Stimulated activated naive CD8-positive, alpha-beta T cell treated with anti-CD3 and anti-CD28 coated beads, Interleukin-15, amount 100 ng/mL, for 72 hours (primary cell): ENCODE data around the gene CEP41.

Experiments
- ATAC-seq: fragments of 150-1000 bp; cut with Tn5 transposase; 2 replicates; pipeline ENCODE4 v1.10.0; 2021; ENCODE audit warnings: mild to moderate bottlenecking, moderate library complexity
- DNase-seq, 2 donors: peaks; one replicate each; pipeline ENCODE4 v3.0.0; 2021 to 2022
- H3K27ac Mint-ChIP-seq, 2 donors: one replicate each; pipeline ENCODE4 v1.8.0; 2022; ENCODE audit warnings: mild to moderate bottlenecking in 2 of 2, mixed read lengths in 2 of 2, moderate library complexity in 2 of 2
- H3K27me3 Mint-ChIP-seq: one replicate; pipeline ENCODE4 v1.8.0; 2022; ENCODE audit warnings: mixed read lengths
- H3K4me1 Mint-ChIP-seq: one replicate; pipeline ENCODE4 v1.8.0; 2022; ENCODE audit warnings: mild to moderate bottlenecking, mixed read lengths
- H3K4me3 Mint-ChIP-seq, 2 donors: one replicate each; pipeline ENCODE4 v1.8.0; 2022; ENCODE audit warnings: mild to moderate bottlenecking in 2 of 2, mixed read lengths in 2 of 2, moderate library complexity in 1 of 2
- H3K9me3 Mint-ChIP-seq, 2 donors: one replicate each; pipeline ENCODE4 v1.8.0; 2022; ENCODE audit warnings: mixed read lengths in 2 of 2

Gene CEP41

DNA sequence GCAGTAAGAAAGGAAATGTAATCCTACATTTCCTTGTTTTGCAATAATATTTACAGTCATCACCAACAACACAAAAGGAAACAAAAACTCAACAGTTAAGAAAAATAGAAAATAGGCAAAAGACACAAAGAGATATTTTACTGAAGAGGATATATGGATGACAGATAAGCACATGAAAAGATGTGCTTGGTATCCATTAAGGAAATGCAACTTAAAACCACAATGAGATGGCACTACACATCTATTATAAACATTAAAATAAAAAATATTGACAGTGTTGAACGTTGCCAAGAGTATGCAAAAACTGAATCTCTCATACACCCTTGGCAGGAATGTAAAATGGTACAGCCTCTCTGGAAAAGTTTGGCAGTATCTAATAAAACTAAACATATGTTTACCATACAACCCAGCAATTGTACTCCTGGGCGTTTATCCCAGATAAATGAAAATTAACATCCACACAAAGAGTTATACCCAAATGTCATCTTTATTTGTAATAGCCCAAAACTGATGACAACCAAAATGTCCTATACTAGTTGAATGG, 5.4 kb downstream of the CEP41 start:
- ATAC-seq (no peak), DNase-seq (no peak)
- Mint-ChIP-seq H3K9me3 (peaks cover 0 to under 1% of the 10 kb centered on the region in 2 donors), H3K4me3 (no peak overlapping the region), H3K4me1 (peaks cover 54% of the 10 kb centered on the region), H3K27ac (peak overlapping the region in 1 of 2 donors; percentile 20), H3K27me3 (no peaks in the 10 kb centered on the region)

DNA sequence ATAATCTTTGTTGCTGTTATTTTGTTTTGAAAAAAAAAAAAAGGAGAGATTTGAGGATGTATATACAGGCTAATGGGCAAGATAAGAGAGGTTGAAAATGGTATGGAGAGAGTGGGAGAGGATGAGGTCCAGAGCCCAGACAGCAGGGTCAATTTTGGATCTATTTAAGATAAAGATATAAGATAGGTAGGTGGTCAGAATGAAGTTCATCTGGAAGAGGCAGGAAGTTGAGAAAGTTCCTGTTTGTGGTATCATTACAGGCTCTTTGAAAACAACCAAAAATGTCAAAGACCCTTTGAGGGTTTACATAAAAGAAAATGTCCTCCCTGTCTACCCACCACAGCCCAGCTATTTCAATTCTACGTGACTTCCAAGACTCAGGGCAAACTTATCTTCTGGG, 7.5 kb downstream of the CEP41 start:
- peaks cover 33% of the 10 kb centered on the region for H3K4me1 Mint-ChIP-seq
- no peak for ATAC-seq
- H3K27ac Mint-ChIP-seq = no peak overlapping the region
- no peak overlapping the region for H3K4me3 Mint-ChIP-seq
- no peaks in the 10 kb centered on the region for H3K27me3 Mint-ChIP-seq
- no peaks in the 10 kb centered on the region for H3K9me3 Mint-ChIP-seq
- no peak for DNase-seq

DNA sequence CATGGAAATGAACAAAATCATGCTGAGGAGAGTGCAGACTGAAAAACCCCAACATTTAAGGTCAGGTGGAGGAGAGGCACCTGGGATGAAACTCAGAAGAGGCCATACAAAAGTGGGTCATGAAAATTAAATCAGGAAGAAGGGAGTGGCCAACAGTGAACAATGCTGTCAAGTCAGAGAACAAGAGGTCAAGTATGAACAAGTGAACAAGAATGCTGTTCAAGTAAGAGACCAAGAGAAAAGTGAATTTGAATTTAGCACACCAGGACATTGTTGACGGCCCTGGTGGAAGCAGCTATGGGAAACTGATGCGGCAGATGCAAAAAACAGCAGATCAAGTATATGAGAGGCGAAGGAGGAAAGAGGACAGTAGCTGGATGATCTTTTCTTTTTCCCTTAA, 7.9 kb downstream of the CEP41 start:
- no peak overlapping the region for H3K27ac Mint-ChIP-seq
- no peak overlapping the region for H3K4me3 Mint-ChIP-seq
- H3K4me1 Mint-ChIP-seq = peaks cover 29% of the 10 kb centered on the region
- no peak for DNase-seq
- no peak for ATAC-seq
- H3K27me3 Mint-ChIP-seq = no peaks in the 10 kb centered on the region
- H3K9me3 Mint-ChIP-seq = no peaks in the 10 kb centered on the region

DNA sequence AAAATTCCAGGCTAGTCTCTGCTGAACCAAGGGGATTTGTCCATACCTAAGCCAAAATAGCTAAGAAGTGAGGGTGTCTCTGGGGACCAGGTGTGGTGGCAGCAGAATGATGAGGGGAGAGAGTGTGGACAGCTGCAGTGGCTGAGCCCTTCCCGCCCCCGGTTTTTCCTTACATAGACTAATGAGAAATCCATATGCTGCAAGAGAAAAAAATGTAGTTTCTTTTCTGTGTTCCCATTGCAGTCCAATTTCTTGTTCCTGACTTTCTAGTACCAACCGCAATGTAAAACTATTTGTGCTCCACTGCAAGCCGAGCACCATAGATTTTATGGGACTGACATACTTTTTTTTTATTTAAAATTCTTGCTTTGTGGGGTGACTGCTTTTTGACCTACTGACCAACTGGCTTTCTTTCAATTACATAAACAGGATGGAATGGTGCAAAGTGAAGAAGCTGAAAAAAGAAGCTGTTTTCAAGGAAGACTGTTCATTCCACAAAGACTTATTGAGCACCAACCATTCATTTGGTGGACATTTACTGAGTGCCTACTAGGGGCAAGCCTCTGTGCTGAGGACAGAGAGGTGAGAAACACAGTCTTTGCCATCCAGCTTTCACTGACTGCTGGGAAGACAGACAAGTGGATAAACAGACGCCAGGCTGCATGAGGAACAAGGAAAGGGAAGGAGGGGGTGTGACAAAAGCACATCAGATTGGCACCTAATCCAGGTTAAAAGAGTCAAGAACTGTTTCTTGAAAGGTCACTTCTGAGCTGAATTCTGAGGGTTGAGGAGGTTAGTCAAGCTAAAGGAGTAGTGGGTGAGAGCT, 9.8 kb downstream of the CEP41 start:
- DNase-seq (no peak), ATAC-seq (no peak)
- Mint-ChIP-seq H3K4me3 (no peak overlapping the region), H3K9me3 (no peaks in the 10 kb centered on the region), H3K27ac (no peak overlapping the region), H3K27me3 (no peaks in the 10 kb centered on the region), H3K4me1 (peaks cover 29% of the 10 kb centered on the region)

DNA sequence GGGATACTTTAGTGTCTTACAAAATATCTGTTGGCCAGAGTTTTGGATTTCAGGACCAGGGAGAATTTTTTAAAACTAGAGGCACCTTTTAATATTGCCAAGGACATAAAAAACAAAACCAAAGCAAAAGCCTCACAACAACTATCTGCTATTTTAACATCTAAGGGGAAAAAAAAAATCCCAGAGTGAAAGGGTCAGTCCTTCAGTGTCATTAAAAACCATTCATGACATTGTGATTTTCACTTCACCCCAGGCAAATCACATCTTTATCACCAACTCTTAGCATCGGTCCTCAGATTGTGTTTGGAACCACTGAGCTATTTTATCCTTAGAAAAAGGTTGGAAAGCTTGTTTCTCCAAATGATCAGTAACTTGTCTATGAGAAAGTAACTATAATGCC, 10.7 kb downstream of the CEP41 start:
- H3K4me1 Mint-ChIP-seq = peaks cover 31% of the 10 kb centered on the region
- H3K27me3 Mint-ChIP-seq = no peaks in the 10 kb centered on the region
- no peak for DNase-seq
- no peak overlapping the region for H3K4me3 Mint-ChIP-seq
- H3K9me3 Mint-ChIP-seq = no peaks in the 10 kb centered on the region
- H3K27ac Mint-ChIP-seq = no peak overlapping the region
- ATAC-seq = no peak

DNA sequence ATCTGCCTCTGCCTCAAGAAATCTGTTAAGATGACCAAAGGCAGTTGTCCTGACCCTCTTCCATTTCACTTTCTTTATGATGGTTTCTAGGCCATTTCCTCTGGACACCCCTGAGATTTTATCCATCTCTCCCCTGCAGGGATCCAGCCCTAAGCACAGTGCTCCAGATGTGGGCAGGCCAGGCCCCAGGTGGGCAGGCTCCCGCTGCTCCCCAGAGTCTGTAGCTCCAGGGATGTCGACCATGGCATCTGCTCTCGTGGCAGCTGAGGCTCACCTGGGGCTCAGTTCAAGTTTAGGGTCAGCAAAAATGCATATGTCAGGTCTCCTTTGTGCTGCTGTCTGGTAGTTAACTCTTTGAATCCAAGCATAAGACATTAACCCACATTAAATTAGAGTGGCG, 11.8 kb downstream of the CEP41 start:
- Mint-ChIP-seq H3K27me3 (no peaks in the 10 kb centered on the region), H3K9me3 (no peaks in the 10 kb centered on the region), H3K4me3 (no peak overlapping the region), H3K4me1 (peaks cover 29% of the 10 kb centered on the region), H3K27ac (no peak overlapping the region)
- no peak for DNase-seq
- ATAC-seq = no peak

DNA sequence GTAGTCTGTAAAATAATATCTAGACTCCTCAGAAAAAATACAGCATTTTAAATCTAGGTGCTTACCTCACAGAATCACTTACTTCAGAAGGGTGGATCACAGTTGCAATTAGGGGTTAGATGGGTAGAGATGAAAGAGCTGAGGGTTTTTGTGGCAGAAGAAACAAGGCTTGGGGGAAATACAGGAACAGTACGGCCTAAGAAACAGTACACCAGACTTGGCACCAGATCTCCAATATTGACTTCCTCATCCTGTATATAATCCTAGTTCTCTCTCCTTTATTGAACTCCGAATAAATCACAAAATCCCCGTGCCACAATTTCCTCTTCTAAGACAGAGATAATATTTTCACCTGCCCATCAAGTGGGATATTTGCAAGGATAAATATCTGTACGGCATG, 14.3 kb downstream of the CEP41 start:
- Mint-ChIP-seq H3K9me3 (no peaks in the 10 kb centered on the region), H3K4me1 (peaks cover 51% of the 10 kb centered on the region), H3K4me3 (peak overlapping the region; percentile 16 to 18), H3K27ac (no peak overlapping the region), H3K27me3 (no peaks in the 10 kb centered on the region)
- DNase-seq (peak in 1 of 2 donors; percentile 20), ATAC-seq (peak; percentile 66)

DNA sequence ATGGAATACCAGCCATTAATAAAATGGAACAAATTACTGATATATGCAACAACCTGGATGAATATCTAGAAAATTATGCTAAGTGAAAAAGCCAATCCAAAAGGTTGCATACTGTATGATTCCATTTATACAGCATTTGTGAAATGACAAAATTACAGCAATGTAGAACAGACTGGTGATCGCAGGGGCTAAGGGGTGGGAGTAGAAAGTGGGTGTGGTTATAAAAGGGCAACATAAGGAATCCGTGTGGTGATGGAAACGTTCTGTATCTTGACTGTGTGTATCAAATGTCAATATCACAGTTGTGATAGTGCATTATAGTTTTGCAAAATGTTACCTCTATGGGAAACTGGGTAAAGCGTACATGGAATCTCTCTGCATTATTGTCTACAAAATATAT, 15.0 kb downstream of the CEP41 start:
- ATAC-seq = no peak
- Mint-ChIP-seq H3K4me3 (peak overlapping the region in 1 of 2 donors; percentile 9), H3K9me3 (no peaks in the 10 kb centered on the region), H3K4me1 (peaks cover 59% of the 10 kb centered on the region), H3K27me3 (no peaks in the 10 kb centered on the region), H3K27ac (no peak overlapping the region)
- DNase-seq = no peak

DNA sequence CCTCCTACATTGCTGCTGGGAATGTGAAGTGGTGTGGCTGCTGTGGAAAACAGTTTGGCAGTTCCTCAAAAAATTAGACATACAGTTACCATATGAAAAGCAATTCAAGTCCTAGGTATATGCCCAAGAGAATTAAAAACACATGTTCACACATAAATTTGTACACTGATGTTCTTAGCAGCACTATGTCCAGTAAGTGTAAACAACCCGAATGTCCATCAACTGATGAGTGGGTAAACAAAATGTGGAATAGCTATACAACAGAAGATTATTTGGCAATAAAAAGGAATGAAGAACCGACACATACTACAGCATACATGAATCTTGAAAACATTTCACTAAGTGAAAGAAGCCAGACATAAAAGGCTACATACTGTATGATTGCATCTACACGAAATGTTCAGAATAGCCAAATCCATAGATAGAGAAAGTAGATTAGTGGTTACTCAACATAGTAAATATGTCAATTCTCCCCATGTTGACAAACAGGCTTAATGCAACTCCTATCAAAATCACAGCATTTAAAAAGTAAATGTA, 17.2 kb downstream of the CEP41 start:
- H3K9me3 Mint-ChIP-seq = no peaks in the 10 kb centered on the region
- no peak for DNase-seq
- ATAC-seq = no peak
- no peak overlapping the region for H3K4me3 Mint-ChIP-seq
- H3K27ac Mint-ChIP-seq = no peak overlapping the region
- no peaks in the 10 kb centered on the region for H3K27me3 Mint-ChIP-seq
- H3K4me1 Mint-ChIP-seq = peaks cover 78% of the 10 kb centered on the region

DNA sequence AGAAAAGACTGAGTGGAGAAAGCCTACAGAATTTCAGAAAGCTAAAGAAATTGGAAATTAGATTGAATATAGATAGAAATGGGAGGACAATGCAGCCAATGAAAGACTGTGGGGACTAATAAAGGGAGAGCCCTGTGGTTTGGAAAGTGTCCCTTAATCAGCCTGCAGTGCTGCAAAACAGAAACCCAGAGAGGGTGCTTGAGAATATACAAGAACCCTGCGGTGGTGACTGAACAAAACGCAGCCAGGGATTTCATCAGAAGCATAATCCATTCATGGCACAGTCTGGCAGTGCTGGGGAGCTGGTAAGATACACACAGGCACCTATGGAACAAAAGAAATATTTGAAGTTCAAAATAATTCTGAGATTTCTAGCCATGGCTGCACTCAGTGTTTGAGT, 19.1 kb downstream of the CEP41 start:
- H3K4me1 Mint-ChIP-seq = peaks cover 90% of the 10 kb centered on the region
- no peaks in the 10 kb centered on the region for H3K9me3 Mint-ChIP-seq
- ATAC-seq = peak; percentile 86
- DNase-seq = peak in 1 of 2 donors; percentile 73
- H3K27me3 Mint-ChIP-seq = no peaks in the 10 kb centered on the region
- peak overlapping the region; percentile 71 to 80 for H3K4me3 Mint-ChIP-seq
- peak overlapping the region; percentile 88 to 96 for H3K27ac Mint-ChIP-seq

DNA sequence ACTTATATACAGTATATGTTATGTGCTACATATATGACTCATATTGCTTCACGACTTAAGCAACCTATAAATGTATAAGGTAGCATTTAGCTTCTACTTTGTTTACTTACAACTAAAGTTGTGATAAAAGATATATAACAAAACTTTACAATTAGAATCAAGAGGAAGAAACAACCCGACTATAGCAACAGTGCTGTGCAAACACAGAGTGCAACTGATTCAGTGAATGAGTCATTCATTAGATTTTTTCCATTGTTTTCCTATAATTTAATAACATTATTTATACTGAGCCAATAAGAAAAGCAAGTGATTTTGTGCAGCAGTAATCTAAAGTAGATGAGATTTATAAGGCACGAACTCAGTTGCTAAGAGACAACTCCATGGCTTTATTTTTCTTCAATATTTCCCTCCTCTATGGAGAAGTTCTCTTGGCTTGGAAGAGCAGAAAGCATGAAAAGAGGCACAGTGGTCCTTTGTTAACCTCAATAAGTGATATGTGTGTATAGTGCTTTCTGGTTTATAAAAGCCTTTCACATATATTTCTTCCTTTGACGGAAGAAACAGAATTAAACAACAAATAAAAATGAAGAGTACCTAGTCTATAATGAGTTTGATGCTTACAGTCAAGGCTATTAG, 19.8 kb downstream of the CEP41 start:
- no peaks in the 10 kb centered on the region for H3K9me3 Mint-ChIP-seq
- no peak for DNase-seq
- H3K4me1 Mint-ChIP-seq = peaks cover 90% of the 10 kb centered on the region
- peak overlapping the region; percentile 71 to 80 for H3K4me3 Mint-ChIP-seq
- no peaks in the 10 kb centered on the region for H3K27me3 Mint-ChIP-seq
- ATAC-seq = no peak
- H3K27ac Mint-ChIP-seq = peak overlapping the region in 1 of 2 donors; percentile 96

DNA sequence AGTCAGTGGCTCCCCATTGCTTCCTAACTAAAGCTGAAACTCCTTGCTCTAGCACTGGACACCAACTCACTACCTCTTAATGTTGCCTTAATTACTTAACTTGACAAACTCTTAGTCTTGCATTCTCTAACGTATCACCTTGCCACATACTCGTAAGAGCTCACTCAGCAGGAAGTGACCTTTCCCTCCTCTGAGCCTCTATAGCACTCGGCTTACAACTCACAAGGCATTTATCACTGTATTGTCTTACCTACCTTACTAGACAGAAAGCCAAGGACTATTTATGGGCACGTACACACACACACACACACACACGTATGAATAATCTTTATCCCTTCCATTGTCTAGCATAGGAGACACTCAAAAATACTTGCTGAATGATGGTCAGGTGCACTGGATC, 21.2 kb downstream of the CEP41 start:
- H3K4me1 Mint-ChIP-seq = peaks cover 90% of the 10 kb centered on the region
- DNase-seq (peak in 1 of 2 donors; percentile 33), ATAC-seq (peak; percentile 75)
- no peaks in the 10 kb centered on the region for H3K27me3 Mint-ChIP-seq
- H3K4me3 Mint-ChIP-seq = peak overlapping the region; percentile 48 to 70
- no peaks in the 10 kb centered on the region for H3K9me3 Mint-ChIP-seq
- peak overlapping the region; percentile 11 to 38 for H3K27ac Mint-ChIP-seq

DNA sequence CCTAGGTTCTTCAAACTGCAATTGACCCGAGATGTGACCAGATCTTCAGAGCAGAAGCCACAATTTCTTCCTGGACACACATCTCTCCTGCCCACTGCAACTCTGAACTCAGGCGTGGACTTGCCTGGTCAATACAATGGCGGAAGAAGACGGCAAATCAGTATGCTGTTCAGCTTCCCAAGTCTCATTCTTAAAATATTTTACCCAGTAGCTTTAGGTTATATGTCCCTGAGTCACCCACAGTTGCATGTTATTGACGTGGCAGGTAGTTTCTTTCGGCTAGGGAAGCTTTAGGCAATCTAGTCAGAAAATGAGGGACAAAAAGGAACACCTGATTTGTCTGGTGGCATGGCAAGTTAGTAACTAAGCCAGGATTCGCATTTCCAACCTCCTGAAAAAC, 22.5 kb downstream of the CEP41 start:
- DNase-seq = no peak
- Mint-ChIP-seq H3K27me3 (no peaks in the 10 kb centered on the region), H3K4me3 (peak overlapping the region; percentile 58 to 66), H3K4me1 (peaks cover 96% of the 10 kb centered on the region), H3K9me3 (no peaks in the 10 kb centered on the region), H3K27ac (peak overlapping the region; percentile 22 to 97)
- ATAC-seq = no peak

DNA sequence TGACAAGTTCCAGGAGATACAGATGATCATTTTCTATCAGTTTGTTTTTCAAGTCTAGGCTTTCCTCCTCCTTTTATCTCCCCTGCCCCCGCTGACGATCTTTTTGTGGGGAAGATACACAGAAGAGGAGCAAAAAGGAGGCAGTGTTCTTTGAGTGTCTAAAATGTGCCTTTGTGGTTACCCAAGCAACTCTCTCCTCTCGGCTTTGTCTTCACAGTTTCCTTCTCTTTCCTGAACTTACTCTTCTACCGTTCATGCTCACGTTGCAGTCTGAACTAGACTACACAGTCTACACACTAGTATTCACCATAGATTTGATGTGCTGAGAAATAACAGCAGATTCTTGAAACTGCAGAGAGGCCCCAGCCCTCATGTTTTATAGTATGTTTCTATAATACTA, 23.6 kb downstream of the CEP41 start:
- DNase-seq = peak in 1 of 2 donors; percentile 33
- ATAC-seq = peak; percentile 75
- peak overlapping the region; percentile 53 to 97 for H3K27ac Mint-ChIP-seq
- H3K27me3 Mint-ChIP-seq = no peaks in the 10 kb centered on the region
- peak overlapping the region; percentile 58 to 66 for H3K4me3 Mint-ChIP-seq
- H3K9me3 Mint-ChIP-seq = no peaks in the 10 kb centered on the region
- H3K4me1 Mint-ChIP-seq = peaks cover 90% of the 10 kb centered on the region

DNA sequence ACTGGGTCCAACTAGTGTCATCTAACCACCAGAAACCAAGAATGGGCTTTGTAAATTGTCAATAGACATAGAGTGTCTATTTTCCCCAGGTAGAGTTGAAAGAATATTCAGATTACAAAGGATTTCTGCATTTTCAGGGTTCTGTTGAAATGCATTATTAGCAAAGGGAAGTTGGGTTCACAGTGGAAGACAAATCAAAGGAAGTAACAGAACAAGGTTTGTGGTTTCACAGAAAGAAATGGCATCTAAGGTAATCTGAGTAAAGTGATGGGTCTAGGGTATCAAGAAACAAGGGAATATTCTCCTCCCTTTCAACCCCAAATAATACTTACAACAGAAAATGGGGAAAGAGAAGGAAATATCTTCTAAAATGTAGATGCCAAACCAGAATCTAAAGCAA, 25.8 kb downstream of the CEP41 start:
- H3K27ac Mint-ChIP-seq = peak overlapping the region in 1 of 2 donors; percentile 62
- H3K9me3 Mint-ChIP-seq = no peaks in the 10 kb centered on the region
- ATAC-seq (no peak), DNase-seq (no peak)
- peaks cover 90% of the 10 kb centered on the region for H3K4me1 Mint-ChIP-seq
- peak overlapping the region; percentile 55 to 73 for H3K4me3 Mint-ChIP-seq
- no peaks in the 10 kb centered on the region for H3K27me3 Mint-ChIP-seq

DNA sequence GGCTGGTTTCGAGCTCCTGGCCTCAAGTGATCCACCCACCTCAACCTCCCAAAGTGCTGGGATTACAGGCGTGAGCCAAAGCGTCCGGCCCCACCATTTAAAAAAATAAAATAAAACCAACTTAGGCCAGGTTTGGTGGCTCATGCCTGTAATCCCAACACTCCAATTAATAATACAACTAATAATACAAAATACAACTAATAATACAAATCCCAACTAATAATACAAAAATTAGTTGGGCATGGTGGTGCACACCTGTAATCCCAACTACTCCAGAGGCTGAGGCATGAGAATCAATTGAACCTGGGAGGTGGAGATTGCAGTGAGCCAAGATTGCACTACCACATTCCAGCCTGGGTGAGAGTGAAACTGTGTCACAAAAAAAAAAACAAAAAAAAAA, 27.6 kb downstream of the CEP41 start:
- Mint-ChIP-seq H3K4me1 (peaks cover 85% of the 10 kb centered on the region), H3K27me3 (no peaks in the 10 kb centered on the region), H3K9me3 (no peaks in the 10 kb centered on the region), H3K4me3 (no peak overlapping the region), H3K27ac (no peak overlapping the region)
- ATAC-seq (no peak), DNase-seq (no peak)
